ENCODE results near the gene NAA40.

DNA sequence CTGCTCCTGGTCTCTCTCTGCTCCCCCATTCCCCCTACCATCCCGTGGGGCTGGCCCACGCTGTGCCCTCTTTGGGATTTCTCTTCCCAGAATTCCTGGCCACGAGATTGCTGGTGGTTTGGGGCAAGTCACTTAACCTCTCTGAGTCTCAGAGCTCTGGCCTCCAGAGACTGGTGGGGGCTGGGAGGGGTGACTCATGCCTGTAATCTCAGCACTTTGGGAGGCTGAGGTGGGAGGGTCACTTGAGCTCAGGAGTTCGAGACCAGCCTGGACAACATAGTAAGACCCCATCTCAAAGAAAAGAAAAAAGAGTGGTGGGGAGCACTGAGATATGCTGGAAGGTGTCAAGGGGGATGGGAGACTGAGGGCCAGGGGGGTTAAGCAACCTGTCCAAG is 65.8 kb downstream of the NAA40 start:
- TF ChIP-seq SUZ12 (IDR thresholded peaks at IDR 0.05) = no peak
- TF ChIP-seq ELF4 (IDR thresholded peaks at IDR 0.05) = no peak
- TF ChIP-seq TARDBP (IDR thresholded peaks at IDR 0.05) = no peak
- TF ChIP-seq ARNT (IDR thresholded peaks at IDR 0.05) = no peak
- TF ChIP-seq CTBP1 (IDR thresholded peaks at IDR 0.05; ENCODE audit: borderline replicate concordance) = no peak

Measured in HEK293T (cell line).